Heart left ventricle (tissue), 13 donors: ENCODE results near the gene MRI1.

ENCODE experiments used
- POLR2A ChIP-seq, 2 donors: fragments of 450-650 bp; IDR thresholded peaks; one replicate each; pipeline ENCODE4 v1.6.1; 2017; ENCODE audit warnings: antibody characterized with exemption in 2 of 2, mild to moderate bottlenecking in 2 of 2, moderate library complexity in 2 of 2
- TF ChIP-seq, protein P1 (sequence below), 12 donors: fragments of 200-600 bp; sonication (generic) in 4 of 12; IDR thresholded peaks; one replicate each; pipeline versions ENCODE4 v1.5.0 to v1.8.0; 2018 to 2022; ENCODE audit warnings: antibody characterized with exemption in 12 of 12, mild to moderate bottlenecking in 5 of 12
- donor health status: ischemic (EF 13 %, LVEDD 7.1; RV severe dilation, severe dysfunction).
- donor health status: DM: no; HTN: yes; CAD: no.
- donor health status: DM: no; HTN: no; CAD: no.
- donor health status: ischemic (EF 25% LVEDD 6.9; RV normal size, moderate dysfunction).
- donor health status: ischemic (EF 25% LVEDD 5.7; RV mildly dilated, moderate dysfunction).
- donor health status: ischemic (EF 35%, LVEDD 5.7; RV mildly dilated, moderate dysfunction).
- donor health status: nonischemic (EF 11% LVEDD 7.7; RV severe dilation, severe dysfunction).
- donor health status: DM: yes; HTN: yes; CAD: no.
- donor health status: PGD.
- donor health status: ischemic (EF 29% LVEDD 5.4; RV normal size, mild dysfunction).
- donor health status: nonischemic (EF 23%, LVEDD 6.1; RV moderate dilation, normal function).

DNA sequence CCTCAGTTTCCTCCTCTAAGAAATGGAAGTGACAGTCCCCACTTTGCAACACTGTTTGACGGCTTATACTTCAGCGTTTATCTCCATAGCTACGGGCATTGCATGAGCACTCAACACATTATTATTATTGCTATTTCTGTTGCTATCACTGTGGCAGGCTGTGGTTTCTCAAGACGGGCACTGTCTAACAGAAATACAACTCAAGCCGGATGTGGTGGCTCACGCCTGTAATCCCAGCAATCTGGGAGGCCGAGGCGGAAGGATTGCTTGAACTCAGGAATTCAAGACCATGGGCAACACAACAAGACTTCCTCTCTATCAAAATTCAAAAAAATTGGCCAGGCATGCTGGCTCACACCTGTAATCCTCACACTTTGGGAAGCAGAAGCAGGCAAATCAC lies 26.0 kb downstream of the MRI1 start:
- TF ChIP-seq, protein P1, sequence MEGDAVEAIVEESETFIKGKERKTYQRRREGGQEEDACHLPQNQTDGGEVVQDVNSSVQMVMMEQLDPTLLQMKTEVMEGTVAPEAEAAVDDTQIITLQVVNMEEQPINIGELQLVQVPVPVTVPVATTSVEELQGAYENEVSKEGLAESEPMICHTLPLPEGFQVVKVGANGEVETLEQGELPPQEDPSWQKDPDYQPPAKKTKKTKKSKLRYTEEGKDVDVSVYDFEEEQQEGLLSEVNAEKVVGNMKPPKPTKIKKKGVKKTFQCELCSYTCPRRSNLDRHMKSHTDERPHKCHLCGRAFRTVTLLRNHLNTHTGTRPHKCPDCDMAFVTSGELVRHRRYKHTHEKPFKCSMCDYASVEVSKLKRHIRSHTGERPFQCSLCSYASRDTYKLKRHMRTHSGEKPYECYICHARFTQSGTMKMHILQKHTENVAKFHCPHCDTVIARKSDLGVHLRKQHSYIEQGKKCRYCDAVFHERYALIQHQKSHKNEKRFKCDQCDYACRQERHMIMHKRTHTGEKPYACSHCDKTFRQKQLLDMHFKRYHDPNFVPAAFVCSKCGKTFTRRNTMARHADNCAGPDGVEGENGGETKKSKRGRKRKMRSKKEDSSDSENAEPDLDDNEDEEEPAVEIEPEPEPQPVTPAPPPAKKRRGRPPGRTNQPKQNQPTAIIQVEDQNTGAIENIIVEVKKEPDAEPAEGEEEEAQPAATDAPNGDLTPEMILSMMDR (IDR thresholded peaks at IDR 0.05), result no peak
- no peak for TF ChIP-seq POLR2A (IDR thresholded peaks at IDR 0.05)
